Stomach (tissue), 9 donors: ENCODE results near the gene DZIP1L. TPM values are rescaled to one million over a fixed set of nuclear protein-coding genes. Genes with fewer than 3 reads are reported as not detected.

ENCODE experiments used
- DNase-seq, 2 donors: peaks; one replicate each; pipeline versions ENCODE4 v3.0.0 to v3.0.0-alpha.2; 2013 to 2019
- H3K27ac ChIP-seq, 5 donors: fragments of 200-600 bp in 4 of 5; sonication (generic) in 4 of 5; one replicate each; pipeline ENCODE4 v1.5.1; 2013 to 2019; ENCODE audit warnings: mild to moderate bottlenecking in 1 of 5, moderate library complexity in 1 of 5
- H3K27me3 ChIP-seq, 3 donors: fragments of 200-600 bp; sonication (generic); one replicate each; pipeline ENCODE4 v1.5.1; 2017 to 2019; ENCODE audit warnings: mixed run types in 1 of 3
- H3K36me3 ChIP-seq, 4 donors: fragments of 200-600 bp; sonication (generic); 1 replicate in 3 of 4; 2 replicates in 1 of 4; pipeline ENCODE4 v1.5.1; 2016 to 2019
- H3K4me1 ChIP-seq, 4 donors: fragments of 200-600 bp; sonication (generic); one replicate each; pipeline ENCODE4 v1.5.1; 2016 to 2019
- H3K4me3 ChIP-seq, 4 donors: fragments of 200-600 bp; sonication (generic) in 3 of 4; one replicate each; pipeline ENCODE4 v1.5.1; 2016 to 2019; ENCODE audit warnings: mild to moderate bottlenecking in 1 of 4
- H3K9me3 ChIP-seq, 4 donors: fragments of 200-600 bp; sonication (generic); one replicate each; pipeline ENCODE4 v1.5.1; 2016 to 2019
- CTCF ChIP-seq, 7 experiments: fragments of 450-650 bp in 4 of 7; fragments of 200-600 bp in 3 of 7; sonication (generic) in 3 of 7; IDR thresholded peaks; one replicate each; pipeline ENCODE4 v1.5.1; 2016 to 2019; ENCODE audit warnings: antibody characterized with exemption in 7 of 7, control low read depth in 2 of 7, mild to moderate bottlenecking in 1 of 7
- EP300 ChIP-seq: sonication (generic); formaldehyde crosslinking; IDR thresholded peaks from one replicate; pipeline ENCODE4 v1.6.1; 2017; ENCODE audit warnings: antibody characterized with exemption
- POLR2A ChIP-seq, 4 donors: fragments of 450-650 bp; IDR thresholded peaks; one replicate each; pipeline ENCODE4 v1.6.1; 2016; ENCODE audit warnings: antibody characterized with exemption in 4 of 4, control low read depth in 2 of 4, mild to moderate bottlenecking in 1 of 4, moderate library complexity in 1 of 4
- POLR2AphosphoS5 ChIP-seq, 3 donors: sonication (generic); formaldehyde crosslinking; IDR thresholded peaks; one replicate each; pipeline ENCODE4 v1.6.1; 2016; ENCODE audit warnings: antibody characterized with exemption in 3 of 3
- WGBS, 5 donors: extraction: QIAGEN DNeasy Blood & Tissue Kit in 3 of 5; methylation state at CpG; one replicate each; pipeline versions ENCODE4 v1.1.5 to v1.1.7; 2013 to 2018; 5-methylcytosine and 5-hydroxymethylcytosine counted together
- intact Hi-C: fragments of 100-400 bp; cut with DNase I; formaldehyde crosslinking; loops from one replicate; pipeline ENCODE4 v1.15.1; 2023; ENCODE audit warnings: low total_unique reads
- polyA plus RNA-seq, 3 donors: library from polyadenylated mRNA; stranded (reverse); fragments of 200-250 nt; gene quantifications; one replicate each; pipeline ENCODE4 v1.2.3, GENCODE V29; 2013
- total RNA-seq, 5 donors: library from RNA; depleted of rRNA; stranded (reverse); fragments of >200 nt; gene quantifications; one replicate each; pipeline versions ENCODE4 v1.1.0 to v1.2.3, GENCODE V29; 2014 to 2016
- donor health status: healthy with polysubstance abuse.
- donor health status: Bipolar disorder and iron deficiency.
- donor health status: healthy.

Gene DZIP1L
- total and polyA plus RNA-seq, 8 donors: 0.29 to 41.9 (median 5.9) TPM

GRCh38 chr3:138030734-138031280, 84.6 kb downstream of the DZIP1L start:
- no peak for TF ChIP-seq POLR2A (IDR thresholded peaks at IDR 0.05)
- TF ChIP-seq EP300: no peak
- TF ChIP-seq POLR2AphosphoS5 (IDR thresholded peaks at IDR 0.05): no peak
- TF ChIP-seq CTCF (IDR thresholded peaks at IDR 0.05): no peak
- Histone ChIP-seq H3K4me3 (no peak overlapping the region), H3K27me3 (no peaks in the 10 kb centered on the region), H3K27ac (no peak overlapping the region), H3K9me3 (no peaks in the 10 kb centered on the region), H3K36me3 (peaks cover 28 to 99% (median 95%) of the 10 kb centered on the region in 4 donors), H3K4me1 (peaks cover 0 to 15% (median 6%) of the 10 kb centered on the region in 4 donors)
- 63 to 81% (median 67%) methylated on average over 11 of the region's 11 CpGs for WGBS, 5 donors
- intact Hi-C loops: no loop called here
- DNase-seq: no peak

- WGBS, 5 donors: 68 to 83% (median 75%) methylated on average over 5 of the region's 5 CpGs
- H3K4me1 ChIP-seq: peaks cover 0 to 32% (median 18%) of the 10 kb centered on the region in 4 donors
- intact Hi-C loops: no loop called here
- H3K27ac ChIP-seq: peak overlapping the region in 3 of 5 donors; percentile 10 to 62 (median 24)
- peaks cover 38 to 99% (median 98%) of the 10 kb centered on the region in 4 donors for H3K36me3 ChIP-seq
- no peaks in the 10 kb centered on the region for H3K9me3 ChIP-seq
- no peak for DNase-seq
- H3K4me3 ChIP-seq: no peak overlapping the region
- H3K27me3 ChIP-seq: no peaks in the 10 kb centered on the region
- no peak for TF ChIP-seq EP300
- TF ChIP-seq POLR2AphosphoS5 (IDR thresholded peaks at IDR 0.05): no peak
- TF ChIP-seq CTCF (IDR thresholded peaks at IDR 0.05): no peak
- no peak for TF ChIP-seq POLR2A (IDR thresholded peaks at IDR 0.05)
Measured at GRCh38 chr3:138027821-138028220, 87.6 kb downstream of the DZIP1L start.

- peak overlapping the region in 3 of 5 donors; percentile 29 to 53 (median 30) for H3K27ac ChIP-seq
- no peak for TF ChIP-seq POLR2AphosphoS5 (IDR thresholded peaks at IDR 0.05)
- TF ChIP-seq EP300: no peak
- no peak for TF ChIP-seq POLR2A (IDR thresholded peaks at IDR 0.05)
- TF ChIP-seq CTCF (IDR thresholded peaks at IDR 0.05): no peak
Measured at GRCh38 chr3:138025553-138025952, 89.9 kb downstream of the DZIP1L start.

GRCh38 chr3:138023754-138024153, 91.7 kb downstream of the DZIP1L start:
- 61 to 88% (median 69%) methylated on average over 4 of the region's 4 CpGs for WGBS, 5 donors
- Histone ChIP-seq H3K27ac (peak overlapping the region in 2 of 5 donors; percentile 20 to 95), H3K9me3 (no peaks in the 10 kb centered on the region), H3K4me1 (peaks cover 0 to 57% (median 35%) of the 10 kb centered on the region in 4 donors), H3K4me3 (no peak overlapping the region), H3K27me3 (no peaks in the 10 kb centered on the region), H3K36me3 (peaks cover 19 to 77% (median 66%) of the 10 kb centered on the region in 4 donors)
- intact Hi-C loops: no loop called here
- peak in 1 of 2 donors; percentile 45 for DNase-seq
- TF ChIP-seq POLR2A (IDR thresholded peaks at IDR 0.05) (no peak), EP300 (no peak), POLR2AphosphoS5 (IDR thresholded peaks at IDR 0.05) (peak in 1 of 3 donors; percentile 26)

More at GRCh38 chr3:138025553-138025952, 89.9 kb downstream of the DZIP1L start:
- Histone ChIP-seq H3K4me1 (peaks cover 0 to 47% (median 30%) of the 10 kb centered on the region in 4 donors), H3K36me3 (peaks cover 30 to 95% (median 84%) of the 10 kb centered on the region in 4 donors), H3K9me3 (no peaks in the 10 kb centered on the region), H3K27me3 (no peaks in the 10 kb centered on the region), H3K4me3 (no peak overlapping the region)
- no peak for DNase-seq
- intact Hi-C loops: no loop called here
